GM12872 (cell line): Measurements from ENCODE around the gene SLX9.

Experiments used
- TF ChIP-seq, protein P1 (sequence below): IDR thresholded peaks from 3 replicates; pipeline ENCODE4 v1.5.1; 2011; ENCODE audit warnings: low read depth, mild to moderate bottlenecking, low read length, moderate library complexity; ENCODE audit not compliant: insufficient read depth

Gene SLX9

DNA sequence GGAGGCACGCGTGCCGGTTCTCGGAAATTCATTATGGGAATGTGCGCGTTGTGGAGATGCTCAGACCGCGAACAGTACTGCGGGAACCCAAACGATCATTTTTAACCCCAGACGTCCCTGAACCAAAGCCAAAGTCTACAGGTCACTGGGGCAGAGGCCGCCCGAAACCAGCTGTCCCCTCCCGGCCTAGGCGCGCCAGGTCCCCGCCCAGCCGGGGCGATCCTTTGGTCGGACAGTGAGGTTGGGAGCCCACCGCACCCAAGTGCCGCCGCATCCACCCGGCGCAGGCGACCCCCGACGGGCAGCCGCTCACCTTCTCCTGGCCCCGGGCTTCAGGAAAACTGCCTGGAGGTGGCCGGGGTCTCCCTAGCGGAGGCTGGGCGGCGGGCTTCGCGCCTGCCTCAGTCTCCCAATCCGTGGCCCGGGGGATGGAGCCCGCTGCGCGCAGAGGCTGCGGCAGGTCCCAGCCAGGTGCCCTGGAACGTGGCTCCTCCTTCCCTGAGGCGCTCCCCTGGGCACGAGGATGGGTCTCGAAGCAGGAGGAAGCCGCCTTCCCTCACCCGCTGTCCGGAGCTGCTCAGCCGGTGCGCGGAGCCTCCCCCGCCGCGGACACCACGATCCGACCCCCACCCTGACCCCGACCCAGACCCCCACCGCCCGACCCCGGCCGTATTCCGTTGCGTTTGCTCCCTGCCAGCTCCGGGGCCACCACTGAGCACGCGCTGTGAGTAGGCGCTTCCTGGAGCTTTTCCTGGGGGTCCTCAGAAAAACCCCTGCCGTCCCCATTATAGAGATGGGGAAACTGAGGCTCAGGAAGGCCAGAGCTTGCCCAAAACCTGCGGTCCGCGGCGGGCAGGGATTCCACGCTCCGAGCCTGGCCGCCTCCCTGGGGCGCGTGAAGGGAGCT is 8.1 kb upstream of the SLX9 start:
- TF ChIP-seq, protein P1, sequence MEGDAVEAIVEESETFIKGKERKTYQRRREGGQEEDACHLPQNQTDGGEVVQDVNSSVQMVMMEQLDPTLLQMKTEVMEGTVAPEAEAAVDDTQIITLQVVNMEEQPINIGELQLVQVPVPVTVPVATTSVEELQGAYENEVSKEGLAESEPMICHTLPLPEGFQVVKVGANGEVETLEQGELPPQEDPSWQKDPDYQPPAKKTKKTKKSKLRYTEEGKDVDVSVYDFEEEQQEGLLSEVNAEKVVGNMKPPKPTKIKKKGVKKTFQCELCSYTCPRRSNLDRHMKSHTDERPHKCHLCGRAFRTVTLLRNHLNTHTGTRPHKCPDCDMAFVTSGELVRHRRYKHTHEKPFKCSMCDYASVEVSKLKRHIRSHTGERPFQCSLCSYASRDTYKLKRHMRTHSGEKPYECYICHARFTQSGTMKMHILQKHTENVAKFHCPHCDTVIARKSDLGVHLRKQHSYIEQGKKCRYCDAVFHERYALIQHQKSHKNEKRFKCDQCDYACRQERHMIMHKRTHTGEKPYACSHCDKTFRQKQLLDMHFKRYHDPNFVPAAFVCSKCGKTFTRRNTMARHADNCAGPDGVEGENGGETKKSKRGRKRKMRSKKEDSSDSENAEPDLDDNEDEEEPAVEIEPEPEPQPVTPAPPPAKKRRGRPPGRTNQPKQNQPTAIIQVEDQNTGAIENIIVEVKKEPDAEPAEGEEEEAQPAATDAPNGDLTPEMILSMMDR: no peak

DNA sequence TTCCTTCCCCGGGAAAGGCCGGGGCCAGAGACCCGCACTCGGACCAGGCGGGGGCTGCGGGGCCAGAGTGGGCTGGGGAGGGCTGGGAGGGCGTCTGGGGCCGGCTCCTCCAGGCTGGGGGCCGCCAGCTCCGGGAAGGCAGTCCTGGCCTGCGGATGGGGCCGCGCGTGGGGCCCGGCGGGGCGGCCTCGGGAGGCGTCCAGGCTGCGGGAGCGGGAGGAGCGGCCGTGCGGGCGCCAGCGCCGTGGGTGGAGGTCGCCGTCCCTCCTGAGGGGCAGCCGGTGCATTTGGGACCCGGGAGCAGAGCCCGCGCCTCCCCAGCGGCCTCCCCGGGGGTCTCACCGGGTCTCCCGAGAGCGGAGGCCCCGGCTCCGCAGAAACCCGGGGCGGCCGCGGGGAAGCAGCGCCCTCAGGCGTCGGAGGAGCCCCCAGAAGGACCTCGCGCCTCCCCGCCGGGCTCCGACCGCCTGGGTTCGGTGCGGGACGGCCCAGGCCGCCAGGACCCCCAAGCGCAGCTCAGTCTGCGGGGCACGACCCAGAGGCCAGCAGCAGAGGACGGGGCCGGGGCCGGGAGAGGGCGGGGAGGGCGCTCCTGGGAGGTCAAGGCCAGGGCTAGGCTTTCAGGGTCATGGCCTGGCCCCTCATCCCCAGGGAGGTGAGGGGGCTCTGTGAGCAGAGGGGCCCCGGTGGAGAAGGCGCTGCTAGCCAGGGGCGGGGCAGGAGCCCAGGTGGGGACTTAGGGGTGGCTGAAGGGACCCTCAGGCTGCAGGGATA is 7.2 kb upstream of the SLX9 start:
- TF ChIP-seq, protein P1: peak; percentile 62

DNA sequence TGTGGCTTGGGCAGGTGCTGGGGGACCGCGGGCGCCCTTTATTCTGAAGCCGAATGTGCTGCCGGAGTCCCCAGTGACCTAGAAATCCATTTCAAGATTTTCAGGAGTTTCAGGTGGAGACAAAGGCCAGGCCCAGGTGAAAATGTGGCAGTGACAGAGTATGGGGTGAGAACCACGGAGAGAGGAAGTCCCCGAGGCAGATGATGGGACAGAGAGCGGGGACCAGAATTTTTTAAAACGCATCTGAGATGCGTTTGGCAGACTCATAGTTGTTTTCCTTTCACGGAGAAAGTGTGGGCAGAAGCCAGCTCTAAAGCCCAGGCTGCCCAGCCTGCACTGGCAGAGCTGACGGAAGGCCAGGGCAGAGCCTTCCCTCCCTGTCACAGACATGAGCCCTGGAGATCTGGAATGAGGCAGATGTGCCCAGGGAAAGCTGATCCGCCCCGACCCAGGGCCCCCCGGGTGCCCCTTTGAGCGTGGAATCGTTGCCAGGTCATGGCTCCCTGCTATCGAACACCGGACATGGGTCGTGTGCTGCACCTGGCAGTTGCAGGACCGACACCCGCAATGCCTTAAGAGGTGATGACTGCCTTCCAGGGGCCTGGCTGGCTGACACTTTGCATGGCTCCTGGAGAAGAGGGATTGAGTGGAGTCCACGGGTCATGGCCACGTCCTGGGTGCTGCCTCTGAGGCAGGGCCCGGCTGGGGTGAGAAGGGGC is 6.5 kb upstream of the SLX9 start:
- TF ChIP-seq, protein P1: no peak

DNA sequence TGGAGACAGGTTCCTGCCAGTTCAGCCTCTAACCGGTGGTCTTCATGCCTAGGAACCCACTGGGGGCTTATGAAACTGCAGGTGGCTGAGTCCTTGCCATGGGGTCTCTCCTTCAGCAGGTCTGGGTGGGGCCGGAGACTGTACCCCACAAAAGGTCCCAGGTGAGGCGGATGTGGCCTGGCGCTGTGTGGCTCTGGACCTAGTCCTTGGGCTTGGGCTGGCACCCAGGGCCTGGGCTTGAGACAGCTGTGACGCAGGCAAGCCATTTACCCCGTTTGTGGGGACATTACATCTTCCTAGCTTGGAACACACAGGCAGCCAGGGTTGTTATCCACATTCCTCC is 5.9 kb upstream of the SLX9 start:
- TF ChIP-seq, protein P1: no peak

DNA sequence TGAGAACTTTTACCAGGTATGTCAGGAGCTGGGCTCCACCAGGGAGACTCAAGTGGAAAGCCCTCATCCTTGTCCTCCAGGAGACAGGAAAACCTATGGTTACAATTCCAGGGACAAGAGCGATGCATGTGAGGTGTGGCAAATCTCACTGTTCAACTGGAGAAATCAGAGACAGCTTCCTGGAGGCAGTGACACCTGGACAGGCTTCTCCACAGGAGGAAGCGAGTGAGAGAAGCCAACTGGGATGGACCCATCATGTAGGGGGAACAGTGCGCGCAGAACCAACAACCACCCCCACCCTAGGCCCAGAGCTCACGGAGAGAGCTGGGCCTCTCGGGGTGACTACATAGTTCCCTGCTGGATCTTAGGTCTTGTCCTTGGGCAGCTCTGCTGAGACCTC is 5.6 kb upstream of the SLX9 start:
- TF ChIP-seq, protein P1: no peak

DNA sequence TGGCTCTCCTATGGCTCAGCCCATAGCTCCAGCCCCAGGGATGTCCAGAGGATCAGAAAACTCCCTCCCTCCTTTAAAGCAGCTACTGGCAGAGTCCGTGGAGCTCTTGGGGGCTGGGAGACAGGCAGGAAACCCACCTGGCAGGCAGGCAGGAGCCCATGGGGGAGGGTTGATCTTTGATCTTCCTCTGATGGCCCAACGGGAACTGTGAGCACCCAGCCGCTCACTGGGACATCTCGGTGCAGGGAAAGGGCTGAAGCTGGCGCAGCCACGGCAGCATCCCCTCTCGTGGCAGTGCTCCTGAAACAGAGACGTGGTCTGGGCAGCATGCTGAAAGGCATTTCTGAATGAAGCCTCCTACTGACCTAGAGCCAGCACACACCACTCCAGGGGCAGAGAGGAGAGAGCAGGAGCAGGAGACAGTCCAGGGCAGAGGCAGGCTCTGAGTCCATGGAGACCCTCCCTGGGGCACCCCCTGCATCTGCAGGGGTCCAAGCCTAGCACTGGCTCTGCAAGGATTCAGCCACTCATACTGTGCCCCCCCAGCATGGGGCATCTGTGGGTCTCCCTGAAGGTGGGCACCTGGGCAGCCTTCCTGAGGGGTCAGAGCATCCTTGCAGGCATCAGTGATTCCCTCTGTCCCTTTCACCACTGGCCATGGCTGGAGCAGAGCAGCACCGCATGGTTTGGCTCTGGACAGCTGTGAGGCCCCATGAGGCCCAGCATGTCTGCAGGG is 4.9 kb upstream of the SLX9 start:
- TF ChIP-seq, protein P1: no peak
